Endothelial cell of umbilical vein (primary cell): ENCODE measurements around the gene APOB.

Experiments
- CTCF ChIP-seq, 2 donors: IDR thresholded peaks; 1 replicate in 1 of 2; 2 replicates in 1 of 2; pipeline ENCODE4 v1.5.1; 2011; ENCODE audit warnings: low read length in 2 of 2, mild to moderate bottlenecking in 2 of 2, moderate library complexity in 2 of 2, control low read depth in 1 of 2, inconsistent platforms in 1 of 2, low read depth in 1 of 2; ENCODE audit not compliant: insufficient read depth in 1 of 2; ENCODE audit errors: extremely low read depth in 1 of 2
- EZH2 ChIP-seq: IDR thresholded peaks from 2 replicates; pipeline ENCODE4 v1.6.1; 2012; ENCODE audit warnings: borderline replicate concordance, low read depth, mild to moderate bottlenecking, moderate library complexity, low read length, inconsistent platforms; ENCODE audit not compliant: severe bottlenecking
- MAX ChIP-seq: IDR thresholded peaks from 2 replicates; pipeline ENCODE4 v1.6.1; 2011; ENCODE audit not compliant: insufficient read depth, insufficient read length
- POLR2A ChIP-seq: IDR thresholded peaks from 2 replicates; pipeline ENCODE4 v1.6.1; 2012; ENCODE audit warnings: low read depth, mild to moderate bottlenecking, control low read depth, low read length

DNA sequence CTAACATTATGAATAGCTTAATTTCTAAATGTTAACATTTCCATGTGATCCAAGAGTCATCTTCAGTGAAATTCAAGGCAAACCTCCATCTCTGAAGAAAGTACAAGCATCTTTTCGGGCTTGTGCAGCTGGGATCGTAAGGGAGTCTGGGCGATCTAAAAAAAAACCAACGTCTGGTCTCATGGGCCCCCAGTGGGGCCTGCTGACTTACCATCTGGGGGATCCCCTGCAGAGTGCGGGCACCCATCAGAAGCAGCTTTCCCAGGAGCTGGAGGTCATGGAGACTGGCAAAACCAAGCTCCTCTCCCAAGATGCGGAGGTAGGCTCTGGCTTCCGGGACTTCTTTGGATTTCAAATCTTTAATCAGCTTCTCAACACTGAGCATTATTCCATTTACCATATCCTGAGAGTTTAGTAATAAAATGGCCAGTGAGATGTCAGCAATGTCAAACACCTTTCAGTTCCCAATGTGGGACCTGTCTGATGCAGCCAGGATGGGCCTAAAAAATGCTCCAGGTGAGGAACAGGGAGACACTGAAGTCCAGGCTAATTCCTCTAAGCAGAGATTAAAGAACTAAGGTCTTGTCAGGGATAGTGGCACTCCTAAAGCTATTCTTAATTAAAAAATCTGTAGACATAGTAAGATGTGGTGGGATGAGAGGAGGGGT is 19.0 kb downstream of the APOB start:
- TF ChIP-seq CTCF (IDR thresholded peaks at IDR 0.05; ENCODE audit: extremely low read depth in 1 of 2, insufficient read depth in 1 of 2, low read depth in 1 of 2, low read length in 2 of 2) (no peak), POLR2A (no peak), EZH2 (no peak), MAX (no peak)
